DND-41 (cell line): ENCODE data around the gene JAGN1.
A peak's percentile ranks its signal among the peaks of the same experiment; 100 is the strongest.

Experiments
- ATAC-seq: fragments of 200-7000 bp; cut with Tn5 transposase; 3 replicates; pipeline ENCODE4 v1.9.1; 2021; ENCODE audit warnings: low read depth; ENCODE audit not compliant: insufficient read depth
- DNase-seq: peaks from one replicate; pipeline ENCODE4 v3.0.0-alpha.2; 2020
- H2AFZ ChIP-seq: 2 replicates; pipeline ENCODE4 v1.6.0; 2012; ENCODE audit warnings: low read depth, low read length
- H3K27ac ChIP-seq: 2 replicates; pipeline ENCODE4 v1.5.1; 2012; ENCODE audit warnings: low read length, inconsistent platforms
- H3K27me3 ChIP-seq: fragments of 200-600 bp; sonication (generic); 2 replicates; pipeline ENCODE4 v1.6.0; 2012; ENCODE audit warnings: low read length, mild to moderate bottlenecking, inconsistent platforms; ENCODE audit not compliant: insufficient read depth, poor library complexity
- H3K36me3 ChIP-seq: 2 replicates; pipeline ENCODE4 v1.5.1; 2012; ENCODE audit warnings: low read length, inconsistent platforms; ENCODE audit not compliant: insufficient read depth
- H3K4me1 ChIP-seq: 2 replicates; pipeline ENCODE4 v1.5.1; 2012; ENCODE audit warnings: mild to moderate bottlenecking, low read length; ENCODE audit not compliant: insufficient read depth
- H3K4me2 ChIP-seq: 2 replicates; pipeline ENCODE4 v1.6.0; 2012; ENCODE audit warnings: mild to moderate bottlenecking, moderate library complexity, low read length, inconsistent platforms; ENCODE audit not compliant: insufficient read depth
- H3K4me3 ChIP-seq, 2 experiments: fragments of 200-600 bp in 1 of 2; shearing (Covaris generic) in 1 of 2; 2 replicates each; pipeline ENCODE4 v1.5.1; 2012 to 2016; ENCODE audit warnings: inconsistent platforms in 2 of 2, low read length in 2 of 2, mild to moderate bottlenecking in 2 of 2, low read depth in 1 of 2, moderate library complexity in 1 of 2
- H3K79me2 ChIP-seq: 2 replicates; pipeline ENCODE4 v1.6.0; 2012; ENCODE audit warnings: low read length, inconsistent platforms; ENCODE audit not compliant: insufficient read depth
- H3K9ac ChIP-seq: 2 replicates; pipeline ENCODE4 v1.6.0; 2012; ENCODE audit warnings: low read depth, mild to moderate bottlenecking, inconsistent platforms, low read length, moderate library complexity
- H3K9me3 ChIP-seq: 2 replicates; pipeline ENCODE4 v1.5.1; 2012; ENCODE audit warnings: low read length, moderate library complexity, mild to moderate bottlenecking, inconsistent platforms; ENCODE audit not compliant: insufficient read depth, severe bottlenecking
- H4K20me1 ChIP-seq: 2 replicates; pipeline ENCODE4 v1.6.0; 2012; ENCODE audit warnings: low read length; ENCODE audit not compliant: insufficient read depth
- CTCF ChIP-seq: IDR thresholded peaks from 2 replicates; pipeline ENCODE4 v1.5.1; 2012; ENCODE audit warnings: borderline replicate concordance, low read length, moderate library complexity, mild to moderate bottlenecking; ENCODE audit not compliant: poor library complexity, severe bottlenecking; ENCODE audit errors: extremely low read depth
- EZH2 ChIP-seq: IDR thresholded peaks from 3 replicates; pipeline ENCODE4 v1.6.1; 2012; ENCODE audit warnings: borderline replicate concordance, low read depth, mild to moderate bottlenecking, moderate library complexity, low read length, inconsistent platforms; ENCODE audit not compliant: severe bottlenecking

JAGN1 gene

GRCh38 chr3:9890249-9891071, at the start of gene JAGN1:
TSS of gene JAGN1 (plus strand) at chr3:9890610. CDS start at chr3:9890723, 113 bp downstream.
- Histone ChIP-seq H3K4me1 (peaks cover 26% of the 10 kb centered on the region), H3K36me3 (peaks cover 22% of the 10 kb centered on the region), H3K27me3 (no peaks in the 10 kb centered on the region), H3K4me3 (peak within 1 kb of the TSS; percentile 95 to 99), H4K20me1 (peaks cover 18% of the 10 kb centered on the region; the same call in 1 of the 2 replicates), H3K4me2 (peak within 1 kb of the TSS; percentile 74), H3K27ac (peak within 1 kb of the TSS; percentile 99), H3K9me3 (no peaks in the 10 kb centered on the region), H3K79me2 (peaks cover 31% of the 10 kb centered on the region), H2AFZ (peak within 1 kb of the TSS; percentile 99), H3K9ac (peak within 1 kb of the TSS; percentile 99)
- ATAC-seq = peak; percentile 90
- TF ChIP-seq EZH2 = no peak
- no peak for TF ChIP-seq CTCF
- DNase-seq = peak; percentile 92

DNA sequence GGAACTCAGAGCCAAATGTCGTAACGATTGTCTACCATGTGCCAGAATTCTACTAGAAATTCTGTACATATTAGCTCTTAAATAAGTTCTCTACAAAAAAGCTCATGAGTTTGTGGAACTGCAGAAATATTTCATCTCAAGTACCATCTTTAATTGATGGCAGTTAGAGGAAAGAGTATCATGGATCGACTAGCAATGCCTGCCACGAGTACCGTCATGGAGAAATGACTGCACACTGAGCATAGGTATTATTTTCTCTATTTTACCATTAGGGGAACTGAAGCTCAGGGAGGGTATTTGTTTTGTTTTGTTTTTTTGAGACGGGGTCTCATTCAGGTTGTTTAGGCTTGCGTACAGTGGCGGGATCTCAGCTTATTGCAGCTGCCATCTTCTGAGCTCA, 49.4 kb upstream of the JAGN1 start:
- Histone ChIP-seq H3K27me3 (no peaks in the 10 kb centered on the region), H4K20me1 (peaks cover 3% of the 10 kb centered on the region; the same call in 1 of the 2 replicates), H3K4me3 (no peak overlapping the region), H3K79me2 (peaks cover 11% of the 10 kb centered on the region), H3K9me3 (no peaks in the 10 kb centered on the region), H3K27ac (no peak overlapping the region), H3K9ac (no peak overlapping the region), H3K36me3 (peaks cover 45% of the 10 kb centered on the region), H3K4me1 (peaks cover 21% of the 10 kb centered on the region), H3K4me2 (no peak overlapping the region), H2AFZ (no peak overlapping the region)
- ATAC-seq = no peak
- TF ChIP-seq CTCF (no peak), EZH2 (no peak)
- no peak for DNase-seq

GRCh38 chr3:9843715-9844438, 46.5 kb upstream of the JAGN1 start, which contains the start of gene RPUSD3:
TSS of gene RPUSD3 (minus strand) at chr3:9844008. CDS start at chr3:9843990, 18 bp downstream.
- H2AFZ ChIP-seq = peak within 1 kb of the TSS; percentile 97
- H3K36me3 ChIP-seq = peaks cover 29% of the 10 kb centered on the region
- no peak for TF ChIP-seq EZH2
- no peak for TF ChIP-seq CTCF
- peaks cover 11% of the 10 kb centered on the region for H3K79me2 ChIP-seq
- no peaks in the 10 kb centered on the region for H4K20me1 ChIP-seq
- peaks cover 21% of the 10 kb centered on the region for H3K4me1 ChIP-seq
- peak; percentile 95 for DNase-seq
- peak within 1 kb of the TSS; percentile 72 for H3K9ac ChIP-seq
- peak within 1 kb of the TSS; percentile 93 for H3K4me2 ChIP-seq
- peak within 1 kb of the TSS; percentile 62 for H3K27ac ChIP-seq
- H3K9me3 ChIP-seq = no peaks in the 10 kb centered on the region
- H3K27me3 ChIP-seq = no peaks in the 10 kb centered on the region
- peak within 1 kb of the TSS; percentile 78 to 91 for H3K4me3 ChIP-seq
- ATAC-seq = peak; percentile 98
